GM10248 (cell line): ENCODE results near the gene EPS8L1.
A peak's percentile ranks its signal among the peaks of the same experiment; 100 is the strongest.
"Not testable (repeated sequence)": the region's sequence is repeated elsewhere in the genome, so short reads cannot be mapped to it uniquely, and the experiment has no call there.

Source experiments
- CTCF ChIA-PET: fragments of 300-600 bp; sonication (Branson Sonifier 250); formaldehyde crosslinking; extraction: SDS; loops from one replicate; lab custom pipeline; 2021; ENCODE audit warnings: antibody characterized with exemption; lab: Yijun Ruan, JAX
- POLR2A ChIA-PET: fragments of 350-650 bp; sonication (Branson Sonifier 250); formaldehyde crosslinking; extraction: SDS; loops from one replicate; lab custom pipeline; 2020; ENCODE audit warnings: antibody characterized with exemption; lab: Yijun Ruan, JAX
- DNase-seq: peaks from one replicate; pipeline ENCODE4 v3.0.0; 2012; ENCODE audit errors: extremely low spot score
- TF ChIP-seq, protein P1 (sequence below): IDR thresholded peaks from 2 replicates; pipeline ENCODE4 v1.5.1; 2012; ENCODE audit warnings: mild to moderate bottlenecking, low read depth; ENCODE audit errors: extremely low read depth, missing control alignments, control extremely low read depth

Gene EPS8L1

DNA sequence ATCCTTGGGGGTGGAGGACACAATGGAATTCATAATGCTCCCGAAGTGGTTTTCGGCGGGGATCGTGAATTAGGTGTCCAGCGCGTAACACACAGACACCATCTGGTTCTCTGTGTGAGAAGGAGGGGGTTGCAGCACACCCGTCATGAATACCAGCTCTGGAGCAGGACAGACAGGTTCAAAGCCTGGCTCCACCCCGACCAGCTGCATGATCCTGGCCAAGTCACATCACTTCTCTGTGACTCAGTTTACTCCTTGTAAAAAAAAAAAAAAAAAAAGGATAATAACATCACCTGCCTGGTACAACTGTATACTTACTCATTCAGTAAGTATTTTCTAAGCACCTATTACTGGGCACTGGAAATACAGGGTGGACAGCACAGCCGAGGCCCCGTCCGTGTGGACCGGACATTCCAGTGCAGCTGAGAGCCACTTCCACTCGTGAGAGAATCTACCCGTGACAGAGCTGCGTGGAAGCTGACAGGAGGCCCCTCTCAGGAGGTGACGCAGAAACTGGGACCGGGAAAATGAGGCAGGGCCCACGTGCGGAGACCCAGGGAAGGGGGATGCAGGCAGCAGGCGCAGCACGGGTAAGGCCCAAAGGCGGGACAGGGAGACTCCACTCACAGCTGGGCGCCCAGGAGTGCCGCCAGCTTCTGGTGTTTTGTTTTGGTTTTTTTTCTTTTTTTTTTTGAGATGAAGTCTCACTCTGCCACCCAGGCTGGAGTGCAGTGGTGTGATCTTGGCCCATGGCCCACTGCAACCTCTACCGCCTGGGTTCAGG is 24.7 kb upstream of the EPS8L1 start:
- ChIA-PET CTCF (no interaction called here), POLR2A (no interaction called here)

DNA sequence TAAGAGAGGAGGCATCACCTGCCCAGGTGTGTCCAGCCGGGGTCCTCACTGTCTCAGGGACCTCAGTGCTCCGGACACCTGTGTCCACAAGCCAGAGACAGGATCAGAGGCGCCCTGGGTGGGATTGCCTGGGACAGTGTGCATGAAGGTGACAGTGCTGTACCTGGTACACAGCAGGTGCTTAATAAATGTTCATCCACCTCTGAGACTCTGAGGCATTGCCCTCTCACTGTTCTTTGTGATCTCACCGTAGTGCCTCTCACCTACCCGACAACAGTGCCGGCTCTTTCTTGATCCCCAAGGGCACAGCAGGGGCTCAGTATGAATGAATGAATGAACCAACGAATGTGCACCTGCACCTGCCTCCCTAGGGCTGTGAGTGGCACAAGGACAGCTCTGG is 21.9 kb upstream of the EPS8L1 start:
- DNase-seq = no peak
- POLR2A ChIA-PET = no interaction called here
- CTCF ChIA-PET = interaction anchor here (1.1 kb wide), 1 partner anchor 35 kb away, joined by 3 read pairs; no protein-coding TSS in a partner anchor
- TF ChIP-seq, protein P1, sequence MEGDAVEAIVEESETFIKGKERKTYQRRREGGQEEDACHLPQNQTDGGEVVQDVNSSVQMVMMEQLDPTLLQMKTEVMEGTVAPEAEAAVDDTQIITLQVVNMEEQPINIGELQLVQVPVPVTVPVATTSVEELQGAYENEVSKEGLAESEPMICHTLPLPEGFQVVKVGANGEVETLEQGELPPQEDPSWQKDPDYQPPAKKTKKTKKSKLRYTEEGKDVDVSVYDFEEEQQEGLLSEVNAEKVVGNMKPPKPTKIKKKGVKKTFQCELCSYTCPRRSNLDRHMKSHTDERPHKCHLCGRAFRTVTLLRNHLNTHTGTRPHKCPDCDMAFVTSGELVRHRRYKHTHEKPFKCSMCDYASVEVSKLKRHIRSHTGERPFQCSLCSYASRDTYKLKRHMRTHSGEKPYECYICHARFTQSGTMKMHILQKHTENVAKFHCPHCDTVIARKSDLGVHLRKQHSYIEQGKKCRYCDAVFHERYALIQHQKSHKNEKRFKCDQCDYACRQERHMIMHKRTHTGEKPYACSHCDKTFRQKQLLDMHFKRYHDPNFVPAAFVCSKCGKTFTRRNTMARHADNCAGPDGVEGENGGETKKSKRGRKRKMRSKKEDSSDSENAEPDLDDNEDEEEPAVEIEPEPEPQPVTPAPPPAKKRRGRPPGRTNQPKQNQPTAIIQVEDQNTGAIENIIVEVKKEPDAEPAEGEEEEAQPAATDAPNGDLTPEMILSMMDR = no peak

More for the DNA sequence above, 24.7 kb upstream of the EPS8L1 start:
- TF ChIP-seq, protein P1 = no peak
- no peak for DNase-seq

DNA sequence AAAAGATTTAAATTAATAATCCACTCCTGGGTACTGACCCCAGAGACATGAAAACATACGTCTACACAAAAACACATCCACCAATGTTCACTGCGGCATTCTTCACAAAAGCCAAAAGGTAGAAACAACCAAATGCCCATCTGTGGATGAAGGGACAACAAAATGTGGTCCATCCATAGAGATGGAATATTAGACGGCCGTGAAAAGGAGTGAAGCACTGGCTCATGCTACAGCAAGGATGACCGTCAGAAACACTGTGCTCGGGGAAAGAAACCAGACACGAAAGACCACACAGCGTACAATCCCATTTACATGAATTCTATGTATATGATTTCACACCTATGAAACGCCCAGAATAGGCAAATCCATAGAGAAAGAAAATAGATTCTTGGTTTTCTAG is 18.8 kb upstream of the EPS8L1 start:
- POLR2A ChIA-PET = no interaction called here
- DNase-seq = no peak
- TF ChIP-seq, protein P1 = no peak
- CTCF ChIA-PET = no interaction called here

DNA sequence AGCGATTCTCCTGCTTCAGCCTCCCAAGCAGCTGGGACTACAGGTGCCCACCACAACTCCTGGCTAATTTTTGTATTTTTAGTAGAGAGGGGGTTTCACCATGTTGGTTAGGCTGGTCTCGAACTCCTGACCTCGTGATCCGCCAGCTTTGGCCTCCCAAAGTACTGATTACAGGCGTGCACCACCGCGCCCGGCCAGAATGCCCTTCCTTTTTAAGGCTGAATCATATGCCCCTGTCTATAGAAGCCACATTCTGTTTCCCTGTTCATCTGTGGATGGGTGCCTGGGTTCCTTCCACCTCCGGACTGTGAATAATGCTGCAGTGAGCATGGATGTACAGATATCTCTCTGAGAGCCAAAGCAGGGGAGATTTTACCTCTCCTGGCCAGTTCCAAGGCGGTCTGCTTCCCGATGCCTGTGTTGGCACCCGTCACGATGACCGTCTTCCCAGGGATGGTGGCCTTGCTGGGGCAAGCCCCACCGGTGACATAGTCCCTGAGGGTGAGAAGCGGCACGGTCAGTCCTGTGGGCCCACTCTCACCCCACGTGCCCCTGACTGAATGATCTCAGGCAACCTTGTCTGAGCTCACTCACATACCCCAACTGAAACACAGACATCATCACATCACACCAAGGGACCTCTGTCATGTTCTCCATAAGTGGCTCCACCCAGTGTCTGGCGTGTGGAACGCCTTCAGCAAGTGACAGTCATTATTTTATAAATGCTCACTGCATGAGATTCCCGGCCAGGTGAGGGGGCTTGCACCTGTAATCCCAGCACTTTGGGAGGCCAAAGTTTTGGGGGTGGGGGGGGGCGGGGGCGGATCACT is 16.7 kb upstream of the EPS8L1 start:
- DNase-seq = no peak
- TF ChIP-seq, protein P1 = no peak
- CTCF ChIA-PET = interaction anchor here (2.0 kb wide), 1 partner anchor 10 kb away, joined by 4 read pairs; no protein-coding TSS in a partner anchor
- POLR2A ChIA-PET = no interaction called here

DNA sequence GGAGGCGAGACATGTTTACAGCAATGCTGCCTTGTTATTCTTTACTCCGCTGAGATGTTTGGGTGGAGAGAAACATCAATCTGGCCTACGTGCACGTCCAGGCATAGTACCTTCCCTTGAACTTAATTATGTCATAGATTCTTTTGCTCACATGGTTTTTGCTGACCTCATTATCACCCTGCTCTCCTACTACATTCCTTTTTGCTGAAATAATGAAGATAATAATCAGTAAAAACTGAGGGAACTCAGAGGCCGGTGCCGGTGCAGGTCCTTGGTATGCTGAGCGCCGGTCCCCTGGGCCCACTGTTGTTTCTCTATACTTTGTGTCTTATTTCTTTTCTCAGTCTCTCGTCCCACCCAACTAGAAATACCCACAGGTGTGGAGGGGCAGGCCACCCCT is 15.4 kb upstream of the EPS8L1 start:
- CTCF ChIA-PET = interaction anchor here (2.0 kb wide), 1 partner anchor 8 kb away, joined by 4 read pairs; no protein-coding TSS in a partner anchor
- DNase-seq, POLR2A ChIA-PET: not testable (repeated sequence)

DNA sequence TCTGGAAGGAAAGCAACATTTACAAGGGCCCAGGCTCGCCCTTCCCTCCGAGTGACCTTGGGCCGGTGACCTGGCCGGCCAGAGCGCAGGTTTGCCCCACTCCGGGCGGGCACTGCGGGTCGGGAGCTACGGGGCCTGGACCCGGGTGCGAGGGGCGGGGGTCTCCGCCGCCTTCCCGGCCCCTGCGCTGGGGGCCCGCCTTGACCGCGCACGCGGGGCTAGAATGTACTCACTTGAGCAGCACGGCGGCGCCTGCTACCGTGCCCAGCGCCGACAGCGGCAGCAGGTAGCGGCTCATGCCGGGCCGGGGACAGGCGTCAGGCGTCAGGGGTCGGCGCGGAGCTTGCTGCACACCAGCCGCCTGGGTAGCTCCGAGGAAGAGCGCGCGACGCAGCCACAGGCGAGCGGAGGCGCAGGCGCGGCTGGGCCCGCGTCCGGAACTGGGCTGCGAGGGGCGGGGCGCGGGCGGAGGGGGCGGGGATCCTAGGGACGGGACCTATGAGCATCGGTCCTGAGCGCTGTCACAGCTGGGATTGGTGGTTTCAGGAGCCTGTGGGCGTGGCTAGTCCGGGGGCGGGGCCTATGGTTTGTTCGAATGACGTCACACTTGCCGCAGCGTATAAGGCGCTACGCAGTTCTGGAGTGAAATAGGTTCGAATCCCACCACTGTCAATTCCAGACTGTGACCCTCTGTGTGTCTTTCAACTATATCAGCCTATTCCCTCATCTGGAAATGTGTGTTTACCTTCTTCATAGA is 12.8 kb upstream of the EPS8L1 start, which contains the start of gene RDH13:
TSS of gene RDH13 (minus strand) at position 414 of the 757 bp plus-strand sequence. CDS start at position 298, 116 bp downstream.
- ChIA-PET POLR2A (interaction anchor here (0.6 to 1.2 kb wide), 2 partner anchors 375 to 653 kb away, joined by 3 read pairs; no protein-coding TSS in a partner anchor), CTCF (interaction anchor here (1.0 to 1.5 kb wide), 3 partner anchors 18 to 441 kb away, joined by 3 to 5 read pairs (median 3); no protein-coding TSS in a partner anchor)
- DNase-seq = peak; percentile 99
- TF ChIP-seq, protein P1 = no peak
